ENCODE results near the gene FBXO31. TPM values are rescaled to one million over a fixed set of nuclear protein-coding genes. Genes with fewer than 3 reads are reported as not detected.

The FBXO31 gene
- total and polyA plus RNA-seq, 10 of the 15 experiments (the other 5 are each of a cell fraction or from before 2014, with no cell fraction given), result 0.19 to 33.1 (median 10.3) TPM

GRCh38 chr16:87422106-87422505 lies 38.5 kb upstream of the FBXO31 start:
- ChIA-PET RAD21 (ENCODE audit: unreplicated experiment) (no interaction called here), POLR2A (no interaction called here), SMC1A (ENCODE audit: uncharacterized antibody, unreplicated experiment) (interaction anchor here (0.7 kb wide), 1 partner anchor 23 kb away, joined by 3 read pairs; no protein-coding TSS in a partner anchor), CTCF (no interaction called here)
- Histone ChIP-seq H4K20me1 (ENCODE audit: control insufficient read depth, insufficient read depth) (no peaks in the 10 kb centered on the region; the same call in 1 of the 2 replicates), H3K4me3 (no peak overlapping the region), H3K4me1 (ENCODE audit: control insufficient read depth, insufficient read depth, low read length) (no peaks in the 10 kb centered on the region), H3K27ac (ENCODE audit: control insufficient read depth, insufficient read depth) (no peak overlapping the region), H2AFZ (ENCODE audit: control insufficient read depth, low read depth, low read length) (no peak overlapping the region), H3K36me3 (ENCODE audit: control insufficient read depth in 2 of 2, insufficient read depth in 2 of 2, low read length in 1 of 2) (no peaks in the 10 kb centered on the region), H3K79me2 (ENCODE audit: control insufficient read depth, insufficient read depth, low read length) (no peaks in the 10 kb centered on the region), H3K27me3 (replicated peaks in 1 of 2; ENCODE audit: control insufficient read depth in 2 of 2, insufficient read depth in 2 of 2, low read length in 1 of 2) (no peaks in the 10 kb centered on the region; a peak in 1 of 4 replicates), H3K4me2 (ENCODE audit: control insufficient read depth, insufficient read depth) (no peak overlapping the region), H3K9me3 (replicated peaks; ENCODE audit: control insufficient read depth, insufficient read depth, low read length) (no peaks in the 10 kb centered on the region; the same call in 2 of the 3 replicates), H3K9ac (ENCODE audit: control insufficient read depth, insufficient read depth, low read length) (no peak overlapping the region)
- no TSS peak for BruUV-seq (replicated peaks)
- no peak for FAIRE-seq
- in situ Hi-C loops (cut with MboI) (no loop called here), intact Hi-C loops (cut with micrococcal nuclease; ENCODE audit: unreplicated experiment) (no loop called here)
- DNase-seq (ENCODE audit: low read depth, low spot score), result no peak
- ATAC-seq, result no peak
- 56% methylated on average over 11 of the region's 11 CpGs for WGBS (ENCODE audit: insufficient coverage, insufficient replicate concordance, low lambda C conversion rate, missing lambda C conversion rate)
- TF ChIP-seq FOXM1 (IDR thresholded peaks at IDR 0.05; ENCODE audit: low read depth, low read length) (no peak), SUPT20H (IDR thresholded peaks at IDR 0.05; ENCODE audit: borderline replicate concordance, control insufficient read depth, low read depth, low read length) (no peak), BHLHE40 (IDR thresholded peaks at IDR 0.05; ENCODE audit: borderline replicate concordance in 1 of 2, low read depth in 2 of 2, low read length in 1 of 2) (no peak), SREBF2 (IDR thresholded peaks at IDR 0.05; ENCODE audit: low read length) (no peak), RAD21 (IDR thresholded peaks at IDR 0.05; ENCODE audit: insufficient read depth, low read depth, low read length) (no peak), NFYA (IDR thresholded peaks at IDR 0.05; ENCODE audit: borderline replicate concordance, low read depth, low read length) (no peak), MTA3 (IDR thresholded peaks at IDR 0.05; ENCODE audit: borderline replicate concordance, low read length) (no peak)
